Measurements from ENCODE around the gene EIF4E.
"Not testable (repeated sequence)": the region's sequence is repeated elsewhere in the genome, so short reads cannot be mapped to it uniquely, and the experiment has no call there.

The EIF4E gene

GRCh38 chr4:98928505-98929340, at the start of gene EIF4E:
TSS of gene EIF4E (minus strand) at chr4:98929133. CDS start at chr4:98929112, 21 bp downstream.
- peak; percentile 90 to 95 for DNase-seq (ENCODE audit: low read depth in 2 of 2)

GRCh38 chr4:98977557-98977956, 48.6 kb upstream of the EIF4E start:
- DNase-seq (ENCODE audit: low read depth in 2 of 2), result no peak

GRCh38 chr4:98976716-98977115, 47.8 kb upstream of the EIF4E start:
- DNase-seq (ENCODE audit: low read depth in 2 of 2), result no peak

GRCh38 chr4:98969878-98970785, 41.2 kb upstream of the EIF4E start:
- no peak for DNase-seq (ENCODE audit: low read depth in 2 of 2)

GRCh38 chr4:98967786-98968329, 38.9 kb upstream of the EIF4E start:
- DNase-seq (ENCODE audit: low read depth in 2 of 2), result no peak

GRCh38 chr4:98966926-98967325, 38.0 kb upstream of the EIF4E start:
- no peak for DNase-seq (ENCODE audit: low read depth in 2 of 2)

GRCh38 chr4:98963538-98964433, 34.9 kb upstream of the EIF4E start:
- DNase-seq (ENCODE audit: low read depth in 2 of 2), result no peak

GRCh38 chr4:98961770-98962169, 32.8 kb upstream of the EIF4E start:
- no peak for DNase-seq (ENCODE audit: low read depth in 2 of 2)

GRCh38 chr4:98959411-98959810, 30.5 kb upstream of the EIF4E start:
- DNase-seq (ENCODE audit: low read depth in 2 of 2), result no peak

GRCh38 chr4:98958065-98958464, 29.1 kb upstream of the EIF4E start:
- DNase-seq (ENCODE audit: low read depth in 2 of 2), result no peak

GRCh38 chr4:98955229-98955628, 26.3 kb upstream of the EIF4E start:
- DNase-seq (ENCODE audit: low read depth in 2 of 2), result no peak

- DNase-seq (ENCODE audit: low read depth in 2 of 2), result no peak
These were observed 22.8 kb upstream of the EIF4E start for GRCh38 chr4:98951710-98952109.

GRCh38 chr4:98950925-98951324, 22.0 kb upstream of the EIF4E start:
- DNase-seq (ENCODE audit: low read depth in 2 of 2), result no peak

GRCh38 chr4:98946359-98946758, 17.4 kb upstream of the EIF4E start:
- DNase-seq (ENCODE audit: low read depth in 2 of 2), result no peak

GRCh38 chr4:98945297-98945850, 16.4 kb upstream of the EIF4E start:
- DNase-seq (ENCODE audit: low read depth in 2 of 2), result no peak

GRCh38 chr4:98939892-98940298, 11.0 kb upstream of the EIF4E start:
- no peak for DNase-seq (ENCODE audit: low read depth in 2 of 2)

- no peak for DNase-seq (ENCODE audit: low read depth in 2 of 2)
These were observed 10.5 kb upstream of the EIF4E start for GRCh38 chr4:98939438-98939837.

- DNase-seq (ENCODE audit: low read depth in 2 of 2), result no peak
These were observed 9.2 kb upstream of the EIF4E start for GRCh38 chr4:98937986-98938720.

- DNase-seq (ENCODE audit: low read depth in 2 of 2), result no peak
These were observed 6.7 kb upstream of the EIF4E start for GRCh38 chr4:98935633-98936032.

GRCh38 chr4:98934851-98935250, 5.9 kb upstream of the EIF4E start:
- DNase-seq (ENCODE audit: low read depth in 2 of 2), result not testable (repeated sequence)
